Effector memory CD8-positive, alpha-beta T cell (primary cell): ENCODE data around the gene COL9A2.
A peak's percentile ranks its signal among the peaks of the same experiment; 100 is the strongest.
"Not testable (repeated sequence)": the region's sequence is repeated elsewhere in the genome, so short reads cannot be mapped to it uniquely, and the experiment has no call there.

Source experiments
- ATAC-seq: fragments of 150-1000 bp; cut with Tn5 transposase; replicated peaks from 2 replicates; pipeline ENCODE4 v1.10.0; 2021; ENCODE audit warnings: mild to moderate bottlenecking, moderate library complexity
- DNase-seq, 3 experiments: peaks; one replicate each; pipeline ENCODE4 v3.0.0; 2021
- H3K27ac Mint-ChIP-seq, 2 donors: one replicate each; pipeline ENCODE4 v1.8.0; 2022; ENCODE audit warnings: mild to moderate bottlenecking in 2 of 2, mixed read lengths in 2 of 2, moderate library complexity in 2 of 2
- H3K27me3 Mint-ChIP-seq, 2 donors: one replicate each; pipeline ENCODE4 v1.8.0; 2022; ENCODE audit warnings: mixed read lengths in 2 of 2
- H3K36me3 Mint-ChIP-seq: one replicate; pipeline ENCODE4 v1.8.0; 2022; ENCODE audit warnings: mild to moderate bottlenecking, moderate library complexity, mixed read lengths; ENCODE audit not compliant: insufficient read depth
- H3K4me1 Mint-ChIP-seq, 2 donors: one replicate each; pipeline ENCODE4 v1.8.0; 2022; ENCODE audit warnings: low read depth in 2 of 2, mixed read lengths in 2 of 2
- H3K4me3 Mint-ChIP-seq, 2 donors: one replicate each; pipeline ENCODE4 v1.8.0; 2022; ENCODE audit warnings: mild to moderate bottlenecking in 2 of 2, mixed read lengths in 2 of 2, moderate library complexity in 2 of 2
- H3K9me3 Mint-ChIP-seq, 2 donors: one replicate each; pipeline ENCODE4 v1.8.0; 2022; ENCODE audit warnings: mixed read lengths in 2 of 2

Gene COL9A2

GRCh38 chr1:40341491-40342380 is 24.6 kb upstream of the COL9A2 start:
- peaks cover 11 to 21% of the 10 kb centered on the region in 2 donors for H3K4me1 Mint-ChIP-seq
- H3K36me3 Mint-ChIP-seq = no peaks in the 10 kb centered on the region
- ATAC-seq = no peak

GRCh38 chr1:40339420-40340323 is 22.6 kb upstream of the COL9A2 start:
- H3K27ac Mint-ChIP-seq = peak overlapping the region; percentile 16 to 39
- no peak overlapping the region for H3K4me3 Mint-ChIP-seq
- no peaks in the 10 kb centered on the region for H3K36me3 Mint-ChIP-seq
- no peak for DNase-seq
- no peaks in the 10 kb centered on the region for H3K9me3 Mint-ChIP-seq
- no peak for ATAC-seq
- peaks cover 11 to 17% of the 10 kb centered on the region in 2 donors for H3K4me1 Mint-ChIP-seq
- no peaks in the 10 kb centered on the region for H3K27me3 Mint-ChIP-seq

More at GRCh38 chr1:40341491-40342380, 24.6 kb upstream of the COL9A2 start:
- Mint-ChIP-seq H3K27ac (peak overlapping the region in 1 of 2 donors; percentile 6), H3K9me3 (no peaks in the 10 kb centered on the region), H3K27me3 (no peaks in the 10 kb centered on the region), H3K4me3 (peak overlapping the region; percentile 7 to 38)
- no peak for DNase-seq

GRCh38 chr1:40338745-40339419 is 21.8 kb upstream of the COL9A2 start:
- no peaks in the 10 kb centered on the region for H3K36me3 Mint-ChIP-seq
- no peaks in the 10 kb centered on the region for H3K9me3 Mint-ChIP-seq
- H3K27me3 Mint-ChIP-seq = no peaks in the 10 kb centered on the region
- peak; percentile 86 to 94 (median 90) for DNase-seq
- peak overlapping the region; percentile 32 to 35 for H3K4me3 Mint-ChIP-seq
- ATAC-seq = peak; percentile 99
- peaks cover 11 to 17% of the 10 kb centered on the region in 2 donors for H3K4me1 Mint-ChIP-seq
- H3K27ac Mint-ChIP-seq = peak overlapping the region; percentile 3 to 39

GRCh38 chr1:40337443-40337842 is 20.4 kb upstream of the COL9A2 start:
- no peak for DNase-seq
- no peak for ATAC-seq
- H3K9me3 Mint-ChIP-seq = no peaks in the 10 kb centered on the region
- H3K4me1 Mint-ChIP-seq = peaks cover 11 to 16% of the 10 kb centered on the region in 2 donors
- no peak overlapping the region for H3K4me3 Mint-ChIP-seq
- no peaks in the 10 kb centered on the region for H3K36me3 Mint-ChIP-seq
- H3K27me3 Mint-ChIP-seq = peaks cover 0 to 7% of the 10 kb centered on the region in 2 donors
- H3K27ac Mint-ChIP-seq = no peak overlapping the region

GRCh38 chr1:40332695-40333094 is 15.6 kb upstream of the COL9A2 start:
- Mint-ChIP-seq H3K36me3 (no peaks in the 10 kb centered on the region), H3K4me1 (no peaks in the 10 kb centered on the region), H3K27me3 (peaks cover 0 to 7% of the 10 kb centered on the region in 2 donors), H3K27ac (no peak overlapping the region), H3K4me3 (no peak overlapping the region), H3K9me3 (no peaks in the 10 kb centered on the region)
- DNase-seq (no peak), ATAC-seq (no peak)

GRCh38 chr1:40331403-40331802 is 14.3 kb upstream of the COL9A2 start:
- H3K4me1 Mint-ChIP-seq, H3K4me3 Mint-ChIP-seq, H3K9me3 Mint-ChIP-seq, H3K27me3 Mint-ChIP-seq, H3K36me3 Mint-ChIP-seq, ATAC-seq, H3K27ac Mint-ChIP-seq, DNase-seq: not testable (repeated sequence)

- no peak overlapping the region for H3K27ac Mint-ChIP-seq
- peaks cover 18 to 24% of the 10 kb centered on the region in 2 donors for H3K4me1 Mint-ChIP-seq
- ATAC-seq = no peak
- no peaks in the 10 kb centered on the region for H3K9me3 Mint-ChIP-seq
- peaks cover 3% of the 10 kb centered on the region for H3K36me3 Mint-ChIP-seq
- H3K27me3 Mint-ChIP-seq = peaks cover 14 to 25% of the 10 kb centered on the region in 2 donors
- H3K4me3 Mint-ChIP-seq = no peak overlapping the region
- DNase-seq = no peak
Observed at GRCh38 chr1:40318970-40319621, 2.0 kb upstream of the COL9A2 start.

- Mint-ChIP-seq H3K27me3 (peaks cover 14 to 25% of the 10 kb centered on the region in 2 donors), H3K27ac (no peak overlapping the region), H3K4me1 (peaks cover 18 to 24% of the 10 kb centered on the region in 2 donors), H3K36me3 (peaks cover 3% of the 10 kb centered on the region), H3K9me3 (no peaks in the 10 kb centered on the region), H3K4me3 (no peak overlapping the region)
- no peak for ATAC-seq
- DNase-seq = no peak
Observed at GRCh38 chr1:40318476-40318875, 1.4 kb upstream of the COL9A2 start.

GRCh38 chr1:40317394-40318074 is 448 bp upstream of the COL9A2 start:
- ATAC-seq (no peak), DNase-seq (no peak)
- Mint-ChIP-seq H3K4me1 (peaks cover 18 to 24% of the 10 kb centered on the region in 2 donors), H3K27ac (peak overlapping the region in 1 of 2 donors; percentile 22), H3K27me3 (peaks cover 14 to 25% of the 10 kb centered on the region in 2 donors), H3K36me3 (peaks cover 3% of the 10 kb centered on the region), H3K4me3 (peak overlapping the region; percentile 66 to 93), H3K9me3 (no peaks in the 10 kb centered on the region)

GRCh38 chr1:40315795-40316594 is 1.1 kb downstream of the COL9A2 start:
- Mint-ChIP-seq H3K27me3 (peaks cover 14 to 25% of the 10 kb centered on the region in 2 donors), H3K4me3 (peak overlapping the region; percentile 93 to 94), H3K27ac (peak overlapping the region; percentile 72 to 83), H3K4me1 (peaks cover 18 to 24% of the 10 kb centered on the region in 2 donors), H3K9me3 (no peaks in the 10 kb centered on the region), H3K36me3 (peaks cover 3% of the 10 kb centered on the region)
- DNase-seq = peak; percentile 12 to 37 (median 12)
- ATAC-seq = peak; percentile 6

- H3K4me1 Mint-ChIP-seq = peaks cover 18 to 24% of the 10 kb centered on the region in 2 donors
- peak; percentile 80 to 84 (median 84) for DNase-seq
- ATAC-seq = peak; percentile 79
- peaks cover 3% of the 10 kb centered on the region for H3K36me3 Mint-ChIP-seq
- peak overlapping the region; percentile 72 to 83 for H3K27ac Mint-ChIP-seq
- H3K9me3 Mint-ChIP-seq = no peaks in the 10 kb centered on the region
- H3K27me3 Mint-ChIP-seq = peaks cover 14 to 25% of the 10 kb centered on the region in 2 donors
- H3K4me3 Mint-ChIP-seq = peak overlapping the region; percentile 93 to 94
Observed at GRCh38 chr1:40315239-40315794, 1.8 kb downstream of the COL9A2 start.
